ENCODE measurements around the gene ADAR.
"Not testable (repeated sequence)": the region's sequence is repeated elsewhere in the genome, so short reads cannot be mapped to it uniquely, and the experiment has no call there.

ADAR gene, protein sequence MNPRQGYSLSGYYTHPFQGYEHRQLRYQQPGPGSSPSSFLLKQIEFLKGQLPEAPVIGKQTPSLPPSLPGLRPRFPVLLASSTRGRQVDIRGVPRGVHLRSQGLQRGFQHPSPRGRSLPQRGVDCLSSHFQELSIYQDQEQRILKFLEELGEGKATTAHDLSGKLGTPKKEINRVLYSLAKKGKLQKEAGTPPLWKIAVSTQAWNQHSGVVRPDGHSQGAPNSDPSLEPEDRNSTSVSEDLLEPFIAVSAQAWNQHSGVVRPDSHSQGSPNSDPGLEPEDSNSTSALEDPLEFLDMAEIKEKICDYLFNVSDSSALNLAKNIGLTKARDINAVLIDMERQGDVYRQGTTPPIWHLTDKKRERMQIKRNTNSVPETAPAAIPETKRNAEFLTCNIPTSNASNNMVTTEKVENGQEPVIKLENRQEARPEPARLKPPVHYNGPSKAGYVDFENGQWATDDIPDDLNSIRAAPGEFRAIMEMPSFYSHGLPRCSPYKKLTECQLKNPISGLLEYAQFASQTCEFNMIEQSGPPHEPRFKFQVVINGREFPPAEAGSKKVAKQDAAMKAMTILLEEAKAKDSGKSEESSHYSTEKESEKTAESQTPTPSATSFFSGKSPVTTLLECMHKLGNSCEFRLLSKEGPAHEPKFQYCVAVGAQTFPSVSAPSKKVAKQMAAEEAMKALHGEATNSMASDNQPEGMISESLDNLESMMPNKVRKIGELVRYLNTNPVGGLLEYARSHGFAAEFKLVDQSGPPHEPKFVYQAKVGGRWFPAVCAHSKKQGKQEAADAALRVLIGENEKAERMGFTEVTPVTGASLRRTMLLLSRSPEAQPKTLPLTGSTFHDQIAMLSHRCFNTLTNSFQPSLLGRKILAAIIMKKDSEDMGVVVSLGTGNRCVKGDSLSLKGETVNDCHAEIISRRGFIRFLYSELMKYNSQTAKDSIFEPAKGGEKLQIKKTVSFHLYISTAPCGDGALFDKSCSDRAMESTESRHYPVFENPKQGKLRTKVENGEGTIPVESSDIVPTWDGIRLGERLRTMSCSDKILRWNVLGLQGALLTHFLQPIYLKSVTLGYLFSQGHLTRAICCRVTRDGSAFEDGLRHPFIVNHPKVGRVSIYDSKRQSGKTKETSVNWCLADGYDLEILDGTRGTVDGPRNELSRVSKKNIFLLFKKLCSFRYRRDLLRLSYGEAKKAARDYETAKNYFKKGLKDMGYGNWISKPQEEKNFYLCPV

DNA sequence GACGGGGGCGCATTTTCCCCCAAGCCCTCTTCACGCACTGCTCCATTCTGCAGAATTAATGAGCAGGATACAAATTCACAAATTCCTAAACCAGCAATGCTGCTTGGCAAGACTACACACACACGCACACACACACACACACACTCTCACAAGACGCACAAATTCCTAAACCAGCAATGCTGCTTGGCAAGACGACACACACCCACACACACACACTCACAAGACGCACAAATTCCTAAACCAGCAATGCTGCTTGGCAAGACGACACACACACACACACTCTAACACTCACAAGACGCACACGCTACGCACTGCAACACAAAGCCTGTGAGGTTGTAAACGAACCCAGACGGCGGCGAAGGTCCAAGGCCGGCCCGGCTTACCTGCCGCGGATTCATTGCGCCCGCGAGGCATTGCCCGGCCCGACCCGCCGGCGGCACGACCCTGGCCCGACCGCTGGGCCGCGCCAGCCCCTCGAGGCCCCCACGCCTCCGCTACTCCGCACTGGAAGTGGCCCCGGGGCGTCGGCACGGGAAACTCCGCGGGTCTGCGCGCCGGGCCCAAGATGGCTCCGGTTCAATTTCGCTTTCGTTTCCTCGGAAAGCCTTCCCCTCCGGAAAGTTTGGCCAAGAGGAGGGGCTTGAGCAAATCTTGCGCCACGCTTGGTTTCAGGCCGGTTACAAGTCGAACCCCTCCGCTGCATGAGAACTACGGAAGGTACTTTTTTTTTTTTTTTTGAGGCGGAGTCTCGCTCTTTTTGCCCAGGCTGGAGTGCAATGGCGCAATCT lies at the start of gene ADAR:
Gene ADAR, minus strand, starts transcription at position 578 of the 788 bp plus-strand sequence. Its CDS starts 180 bp downstream, at position 398.
- DNase-seq = peak; percentile 94

DNA sequence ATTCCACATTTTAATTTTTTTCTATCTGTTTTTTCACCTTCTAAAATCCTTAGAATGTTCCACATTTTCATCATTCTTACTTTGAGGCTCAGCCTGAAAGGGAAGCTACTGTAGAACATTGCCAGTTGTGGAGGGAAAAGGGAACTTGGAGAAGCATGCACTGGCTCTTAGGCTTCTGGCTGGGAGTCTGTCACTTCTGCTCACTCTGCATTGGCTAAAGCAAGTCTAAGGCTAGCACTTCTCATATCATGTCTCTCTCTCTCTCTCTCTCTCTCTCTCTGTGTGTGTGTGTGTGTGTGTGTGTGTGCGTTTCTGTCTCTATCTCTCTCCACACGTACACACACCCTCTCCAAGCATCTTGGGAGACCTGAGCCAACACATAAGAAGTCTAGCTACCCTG lies 49.6 kb upstream of the ADAR start:
- no peak for DNase-seq

DNA sequence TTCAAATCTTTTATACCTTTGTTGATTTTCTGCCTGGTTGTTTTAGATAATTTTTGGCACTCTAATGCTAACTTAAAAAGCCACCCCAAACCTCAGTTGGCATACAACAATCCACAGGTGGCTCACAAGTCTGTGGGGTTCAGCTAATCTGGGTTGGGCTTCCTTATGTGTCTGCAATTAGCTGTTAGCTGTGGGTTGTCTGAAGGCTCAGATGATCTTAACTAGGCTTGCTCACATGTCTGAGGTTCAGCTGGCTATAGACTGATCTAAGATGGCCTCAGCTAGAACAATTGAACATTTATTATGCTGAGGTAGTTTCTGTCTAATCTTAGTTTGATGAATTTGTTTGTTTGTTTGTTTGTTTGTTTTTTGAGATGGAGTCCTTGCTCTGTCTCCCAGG lies 44.9 kb upstream of the ADAR start:
- no peak for DNase-seq

DNA sequence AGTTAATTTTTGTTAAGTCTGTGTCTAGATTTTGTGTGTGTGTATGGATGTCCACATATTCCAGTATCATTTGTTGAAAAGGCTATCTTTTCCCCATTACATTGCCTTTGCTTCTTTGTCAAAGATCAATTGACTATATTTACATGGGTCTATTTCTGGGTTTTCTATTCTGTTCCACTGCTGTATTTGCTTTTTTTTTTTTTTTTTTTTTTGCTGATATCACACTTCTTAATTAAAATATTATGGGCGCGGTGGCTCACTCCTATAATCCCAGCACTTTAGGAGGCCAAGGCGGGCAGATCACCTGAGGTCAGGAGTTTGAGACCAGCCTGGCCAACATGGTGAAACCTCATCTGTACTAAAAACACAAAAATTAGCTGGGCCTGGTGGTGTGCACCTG lies 36.7 kb upstream of the ADAR start:
- DNase-seq = not testable (repeated sequence)

DNA sequence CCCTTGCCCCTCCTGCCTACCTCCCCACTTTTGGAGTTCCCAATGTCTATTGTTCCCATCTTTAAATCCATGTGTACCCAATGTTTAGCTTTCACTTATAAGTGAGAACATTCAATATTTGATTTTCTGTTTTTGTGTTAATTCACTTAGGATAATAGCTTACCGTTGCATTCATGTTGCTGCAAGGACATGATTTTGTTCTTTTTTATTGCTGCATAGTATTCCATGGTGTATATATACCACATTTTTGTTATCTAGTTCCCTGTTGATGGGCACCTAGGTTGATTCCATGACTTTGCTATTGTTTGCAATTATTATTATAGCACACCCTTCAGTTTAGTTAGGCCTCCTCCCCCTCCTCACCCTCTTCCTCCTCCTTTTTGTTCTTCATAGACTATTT lies 33.5 kb upstream of the ADAR start:
- no peak for DNase-seq

DNA sequence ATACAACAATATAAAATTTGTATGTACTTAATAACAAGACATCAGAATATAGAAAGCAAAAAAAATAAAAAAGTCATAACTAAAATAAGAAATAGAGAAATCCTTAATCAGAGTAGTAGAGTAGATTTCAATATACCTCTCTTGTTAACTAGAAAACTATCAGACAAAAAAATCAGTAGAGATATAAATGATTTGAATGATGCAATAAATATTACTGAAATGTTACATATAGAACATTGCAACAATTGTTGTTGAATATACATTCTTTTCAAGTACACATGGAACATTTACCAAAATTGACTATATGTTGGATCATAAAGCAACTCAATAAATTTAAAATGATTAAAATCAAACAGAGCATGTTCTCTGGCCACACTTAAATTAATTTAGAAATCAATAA lies 31.9 kb upstream of the ADAR start:
- no peak for DNase-seq

DNA sequence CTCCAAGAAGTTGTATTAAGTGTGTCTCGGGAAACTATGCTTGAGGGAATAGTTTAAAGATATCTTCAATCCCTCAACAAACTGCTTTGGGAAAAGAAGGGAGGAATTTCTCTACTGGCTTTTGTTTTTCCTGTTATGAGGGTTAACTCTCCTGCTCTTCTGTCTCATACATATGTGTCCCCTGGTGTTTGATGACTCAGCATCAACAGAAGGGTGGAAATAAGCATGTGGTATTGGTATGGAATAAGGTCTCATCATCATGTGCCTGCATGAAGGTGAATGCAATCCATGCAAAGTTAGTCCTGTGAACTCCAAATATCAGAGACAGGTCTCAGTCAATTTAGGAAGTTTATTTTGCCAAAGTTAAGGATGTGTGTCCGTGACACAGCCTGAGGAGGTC lies 27.2 kb upstream of the ADAR start:
- DNase-seq = no peak

DNA sequence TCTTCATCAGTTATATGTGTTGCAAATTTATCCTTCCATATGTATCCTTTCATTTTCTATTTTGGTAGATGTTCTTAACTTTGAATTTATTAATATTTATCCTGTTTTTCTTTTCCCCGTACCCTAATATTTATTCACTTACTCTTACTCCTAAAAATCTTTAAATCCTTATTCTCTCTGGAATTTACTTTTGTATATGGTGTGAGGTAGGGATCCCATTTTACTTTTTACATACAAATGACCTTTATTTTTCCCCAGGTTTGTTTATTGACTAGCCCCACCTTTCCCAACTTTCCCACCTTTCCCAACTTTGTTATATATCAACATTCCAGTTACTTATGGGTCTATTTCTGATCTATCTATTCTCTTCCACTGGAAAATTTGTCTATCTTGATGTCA lies 21.7 kb upstream of the ADAR start:
- DNase-seq = no peak

DNA sequence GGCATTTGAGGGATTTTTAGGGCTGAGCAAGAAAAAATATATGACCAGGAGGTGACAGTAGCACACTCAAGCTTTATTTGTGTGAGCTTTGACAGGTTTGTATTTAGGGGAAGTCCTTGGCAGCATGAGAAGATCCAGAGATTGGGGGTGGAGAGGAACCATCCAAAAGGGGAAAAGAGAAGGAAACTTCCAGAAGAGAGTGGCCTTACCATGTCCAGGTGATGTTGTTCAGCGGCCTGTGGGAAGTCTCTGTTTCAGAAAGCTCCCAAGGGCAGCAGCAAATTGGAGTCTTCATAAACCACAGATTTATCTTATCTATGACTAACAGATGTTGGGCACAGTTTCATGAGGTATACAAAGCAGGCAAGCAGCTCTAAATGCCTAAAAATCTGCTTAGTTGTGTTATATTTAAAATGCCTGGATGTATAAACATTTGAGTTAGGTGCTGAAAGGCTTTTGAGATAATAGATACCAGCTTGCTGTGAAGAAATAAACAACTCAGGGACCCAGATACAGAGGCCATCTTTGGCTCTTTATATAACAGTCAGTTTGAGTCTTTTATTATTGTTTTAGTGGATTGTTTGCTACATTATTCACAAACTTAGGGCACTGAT lies 21.2 kb upstream of the ADAR start:
- DNase-seq = no peak

DNA sequence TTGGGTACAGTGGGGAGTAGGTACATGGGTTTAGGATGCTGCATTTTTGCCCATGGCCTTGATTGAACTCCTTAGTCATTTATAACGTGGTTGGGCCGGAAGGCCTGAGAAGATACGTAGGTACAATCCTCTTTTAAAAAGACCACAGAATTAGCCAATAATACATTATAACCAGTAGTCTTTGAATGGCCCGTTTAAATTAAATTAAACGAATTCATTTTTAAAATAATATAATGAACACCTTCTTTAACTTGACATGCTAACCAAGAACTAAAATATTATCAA lies 20.1 kb upstream of the ADAR start:
- no peak for DNase-seq

DNA sequence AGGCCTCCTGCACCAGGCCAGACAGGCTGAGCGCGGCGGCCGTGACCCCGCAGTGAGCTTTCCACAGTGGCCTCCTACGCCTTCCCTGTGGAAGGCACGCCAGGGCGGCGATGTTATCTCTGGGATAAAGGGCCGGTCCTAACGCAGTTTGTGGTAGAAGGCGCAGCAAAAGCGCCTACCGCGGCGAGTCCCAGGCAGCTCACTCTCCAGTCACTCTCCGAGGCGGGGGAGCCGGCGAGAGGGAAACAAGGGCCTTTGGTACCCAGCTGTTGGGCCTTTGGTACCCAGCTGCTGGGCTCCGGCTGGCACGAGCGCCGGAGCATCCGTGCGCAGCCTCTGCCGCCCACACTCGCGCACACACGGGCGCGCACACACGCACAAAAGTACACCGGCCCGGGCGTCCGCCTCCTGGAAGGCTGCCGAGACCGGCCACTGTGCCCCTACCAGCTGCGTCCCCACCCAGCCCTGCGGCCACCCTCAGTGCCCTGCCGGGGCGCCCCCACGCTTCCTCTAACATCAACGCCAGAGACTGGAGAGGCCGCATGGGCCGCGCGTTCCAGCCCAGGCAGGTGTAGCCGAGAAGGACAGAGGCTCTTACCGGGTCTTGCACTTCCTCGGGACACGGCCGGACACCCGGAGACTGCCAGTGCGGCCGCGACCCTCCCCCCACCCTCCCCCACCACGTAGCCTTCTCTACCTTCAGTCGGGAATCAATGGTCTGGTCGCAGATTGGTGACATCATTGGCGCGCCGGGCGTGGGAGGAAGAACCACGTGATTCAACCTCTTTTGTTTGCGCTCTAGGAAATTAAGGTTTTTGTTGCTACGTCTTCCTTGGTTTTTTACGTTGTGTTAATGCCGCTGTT lies 19.5 kb upstream of the ADAR start:
- peak; percentile 93 for DNase-seq

DNA sequence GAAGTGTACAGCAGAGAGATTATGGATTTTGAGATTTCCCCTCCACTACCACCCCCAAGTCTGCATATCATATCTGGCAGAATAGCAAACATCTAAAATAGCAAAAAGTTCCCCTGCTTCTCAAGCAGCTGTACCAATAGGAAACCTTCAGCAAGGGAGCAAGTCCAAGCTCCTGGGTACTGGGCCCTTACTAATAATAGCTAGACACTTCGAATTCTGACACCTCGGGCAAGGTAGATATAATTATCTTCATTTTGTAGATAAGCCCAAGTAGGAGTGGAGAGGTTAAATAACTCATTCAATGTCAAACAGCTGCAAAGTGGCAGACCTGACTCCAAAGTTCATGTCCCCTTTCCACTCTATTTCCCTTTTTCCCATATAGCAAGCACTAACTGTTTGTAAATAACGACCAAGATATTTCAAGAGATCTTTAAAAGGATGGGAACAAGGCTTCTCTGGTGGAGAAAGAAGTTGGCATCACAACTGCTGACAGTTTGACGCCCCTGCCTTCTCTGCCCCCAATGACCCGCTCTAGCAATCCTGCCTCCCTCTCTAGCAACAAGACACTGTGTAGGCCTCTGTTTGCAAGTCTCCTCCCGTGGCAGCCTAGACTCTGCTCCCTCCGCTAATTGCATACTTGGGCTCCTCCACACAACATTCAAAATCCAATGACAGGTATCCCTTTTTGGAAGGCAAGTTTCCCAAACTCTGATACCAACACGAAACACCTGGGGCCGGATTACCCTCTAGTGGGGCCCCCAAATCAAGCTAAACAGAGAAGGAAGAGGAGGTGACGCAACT lies 18.7 kb upstream of the ADAR start:
- DNase-seq = peak; percentile 28

DNA sequence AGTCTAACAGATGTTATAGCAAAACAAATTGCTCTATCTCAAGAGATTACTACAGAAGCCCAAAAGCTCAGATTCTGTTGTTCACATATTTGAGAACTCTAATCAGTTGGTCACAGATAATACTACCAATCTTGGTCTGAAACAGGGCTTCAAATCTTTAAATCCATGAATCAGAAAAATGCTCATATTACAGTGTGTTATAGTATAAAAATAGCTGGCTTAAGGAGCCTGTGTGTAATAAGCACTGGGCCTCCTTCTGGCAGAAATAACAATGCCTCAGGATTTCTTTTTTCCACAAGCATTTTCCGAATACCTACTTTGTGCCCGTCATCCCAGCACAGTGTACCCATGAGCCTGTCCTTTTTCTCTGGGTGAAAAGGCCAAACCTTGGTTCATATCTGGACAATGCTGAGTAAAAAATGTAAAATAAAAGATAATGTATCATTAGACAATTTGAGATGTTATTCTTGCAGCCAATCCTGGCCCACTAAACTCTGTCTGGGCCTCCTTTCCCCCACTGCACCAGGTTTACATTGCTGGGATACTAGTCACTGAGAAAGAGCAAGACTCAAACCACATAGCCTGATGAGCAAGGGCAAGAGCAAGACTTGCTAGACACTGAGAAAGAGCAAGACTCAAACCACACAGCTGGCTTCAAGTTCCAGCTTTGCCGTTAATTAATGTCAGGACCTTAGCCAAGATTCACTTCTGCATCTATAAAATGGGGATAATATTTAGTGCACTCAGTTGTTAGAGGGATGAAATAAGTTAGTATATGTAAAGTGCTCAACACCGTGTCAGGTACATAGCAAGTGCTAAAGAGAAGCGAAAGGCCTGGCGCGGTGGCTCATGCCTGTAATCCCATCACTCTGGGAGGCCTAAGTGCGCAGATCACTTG lies 17.0 kb upstream of the ADAR start:
- DNase-seq = no peak

DNA sequence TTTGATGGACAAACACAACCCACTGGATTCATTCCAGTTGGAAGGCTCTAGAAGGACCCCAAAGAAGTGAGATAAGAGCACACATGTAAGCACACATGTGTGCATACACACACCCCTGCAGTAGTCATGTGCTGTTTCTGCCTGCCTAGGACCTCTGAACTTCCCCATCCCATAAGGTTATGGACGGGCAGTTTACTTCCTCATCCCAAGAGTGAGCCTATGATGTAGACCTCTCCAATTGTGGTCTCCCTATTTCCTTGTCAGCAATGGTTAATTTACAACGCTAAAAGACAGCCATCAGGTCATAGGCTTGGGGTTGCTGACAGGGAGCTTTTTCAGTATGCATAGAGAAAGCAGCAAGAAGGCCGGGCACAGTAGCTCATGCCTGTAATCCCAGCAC lies 15.4 kb upstream of the ADAR start:
- DNase-seq = no peak

DNA sequence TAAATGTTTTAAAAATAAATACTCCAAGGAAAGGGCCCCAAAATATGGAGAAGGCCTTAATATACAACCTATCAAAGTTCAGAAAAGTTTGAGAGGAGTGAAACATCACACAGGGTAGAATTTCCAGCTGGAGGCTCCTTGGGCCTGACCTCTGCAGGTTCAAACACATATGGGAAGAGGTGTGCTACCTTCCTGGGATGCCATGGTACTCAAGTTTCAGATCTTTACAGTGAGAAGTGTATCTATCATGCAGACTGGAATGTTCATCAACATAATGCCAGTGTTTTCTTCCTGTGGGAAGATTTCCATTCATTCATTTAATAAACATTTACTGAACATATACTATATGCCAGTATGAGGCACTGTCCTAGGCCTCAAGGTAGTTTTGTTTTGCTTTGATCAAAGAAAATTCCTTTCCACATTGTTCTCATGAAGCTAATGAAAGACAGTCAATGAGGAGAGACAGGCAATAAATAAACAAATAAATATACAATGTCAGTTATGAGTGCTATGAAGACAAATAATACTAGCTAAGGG lies 14.6 kb upstream of the ADAR start:
- no peak for DNase-seq

DNA sequence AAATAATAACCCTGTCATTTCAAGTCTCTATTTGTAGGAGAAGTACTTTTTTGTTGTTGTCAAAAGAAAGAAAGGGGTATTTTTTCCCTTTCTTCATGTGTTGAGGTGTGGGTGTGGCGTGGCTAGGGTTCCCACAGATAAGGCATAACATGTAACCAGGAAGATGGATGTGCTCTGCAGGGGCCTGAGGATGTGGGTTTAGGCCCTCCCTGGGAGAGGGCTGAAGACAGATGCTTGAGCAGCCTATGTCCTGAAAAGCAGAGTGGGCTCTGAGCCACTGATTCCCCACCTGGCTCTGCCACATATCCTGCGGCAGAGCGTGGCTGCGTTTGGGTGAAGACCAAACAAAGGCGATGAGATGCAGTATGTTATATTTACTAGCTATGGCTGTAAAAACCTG lies 13.9 kb upstream of the ADAR start:
- DNase-seq = no peak

DNA sequence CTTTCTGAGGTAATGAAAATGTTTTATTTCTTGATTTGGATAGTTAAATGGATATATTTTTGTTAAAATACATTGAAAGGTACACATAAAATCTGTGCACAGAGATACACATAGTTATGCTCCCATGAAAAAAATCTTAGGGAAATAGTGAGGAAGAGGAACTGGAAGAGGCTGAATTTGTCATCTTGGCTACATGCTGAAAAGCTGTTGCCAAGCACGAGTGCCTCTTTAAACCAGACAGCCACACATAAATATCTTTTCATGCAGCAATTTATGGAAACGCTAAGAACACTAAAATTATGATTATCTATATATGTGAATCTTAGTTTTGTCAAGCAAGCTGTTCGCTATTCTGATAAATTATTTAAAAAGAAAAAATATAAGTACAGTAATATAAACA lies 12.8 kb upstream of the ADAR start:
- DNase-seq = no peak

DNA sequence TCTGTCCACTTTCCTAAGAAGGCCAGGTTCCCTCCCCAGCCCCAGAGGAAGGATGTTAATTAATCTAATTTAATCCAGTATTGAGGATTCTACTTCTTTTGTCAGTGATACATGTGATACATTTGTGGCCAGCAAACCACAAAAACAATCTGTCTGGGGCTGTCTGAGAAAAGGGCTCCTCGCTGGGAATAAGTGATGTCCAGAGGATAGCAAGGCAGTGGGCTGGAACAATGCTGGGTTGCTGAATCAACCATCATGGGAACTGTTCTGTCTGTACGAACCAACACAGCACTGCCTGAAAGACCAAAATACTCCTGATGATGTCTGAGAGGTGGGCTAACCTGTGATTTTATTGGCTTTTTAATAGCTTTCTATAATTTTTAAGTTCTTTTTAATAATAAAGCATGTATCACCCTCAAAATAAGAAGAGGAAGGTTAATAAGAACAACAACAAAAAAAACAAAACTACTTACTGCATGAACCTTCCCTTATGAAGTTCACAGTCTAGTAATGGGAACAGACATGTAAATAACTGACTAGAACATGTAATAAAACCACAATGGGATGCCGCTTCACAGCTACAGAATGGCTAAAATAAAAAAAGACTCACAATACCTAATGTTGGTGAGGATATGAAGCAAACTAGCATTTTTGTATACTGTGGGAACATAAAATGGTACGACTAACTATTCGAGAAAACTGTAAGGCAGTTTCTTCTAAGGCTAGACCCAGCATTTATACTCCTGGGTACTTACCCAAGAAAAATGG lies 11.4 kb upstream of the ADAR start:
- DNase-seq = no peak
